HG03095 (cell line): ENCODE results near the gene DNAH10.
"Not testable (repeated sequence)": the region's sequence is repeated elsewhere in the genome, so short reads cannot be mapped to it uniquely, and the experiment has no call there.

ENCODE experiments used
- ATAC-seq: cut with Tn5 transposase; IDR thresholded peaks from one replicate; pipeline ENCODE4 v1.9.1; 2021; ENCODE audit warnings: moderate library complexity; ENCODE audit not compliant: unreplicated experiment

The DNAH10 gene

DNA sequence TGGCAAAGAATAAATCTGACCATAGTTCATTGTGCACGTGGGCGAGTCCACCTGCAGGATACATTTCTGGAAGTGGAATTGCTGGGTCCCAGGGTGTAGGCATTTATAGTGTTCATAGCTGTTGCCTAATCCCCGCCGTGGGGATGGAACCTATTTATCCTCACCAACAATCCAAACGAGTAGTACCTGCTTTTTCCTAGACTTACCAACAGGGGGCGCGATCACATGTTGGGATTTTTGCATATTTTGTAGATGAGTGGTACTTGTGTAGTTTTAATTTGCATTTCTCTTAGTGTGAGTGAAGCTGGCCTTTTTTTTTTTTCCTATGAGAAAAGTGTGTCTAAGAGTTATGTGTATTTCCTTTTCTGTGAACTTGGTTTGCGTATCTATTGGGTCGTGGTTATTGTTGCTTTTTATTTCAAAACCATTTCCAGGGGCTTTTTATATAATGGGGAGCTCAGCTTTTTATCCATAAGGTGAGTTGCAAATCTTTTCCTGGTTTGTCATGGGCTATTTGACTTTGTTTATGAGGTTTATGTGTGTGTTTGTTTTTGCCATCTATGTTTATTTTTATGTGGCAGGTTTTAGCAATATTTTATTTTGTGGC, 143.3 kb downstream of the DNAH10 start:
- ATAC-seq, result no peak

- ATAC-seq, result no peak
Observed at GRCh38 chr12:123906711-123907420, 144.8 kb downstream of the DNAH10 start.

DNA sequence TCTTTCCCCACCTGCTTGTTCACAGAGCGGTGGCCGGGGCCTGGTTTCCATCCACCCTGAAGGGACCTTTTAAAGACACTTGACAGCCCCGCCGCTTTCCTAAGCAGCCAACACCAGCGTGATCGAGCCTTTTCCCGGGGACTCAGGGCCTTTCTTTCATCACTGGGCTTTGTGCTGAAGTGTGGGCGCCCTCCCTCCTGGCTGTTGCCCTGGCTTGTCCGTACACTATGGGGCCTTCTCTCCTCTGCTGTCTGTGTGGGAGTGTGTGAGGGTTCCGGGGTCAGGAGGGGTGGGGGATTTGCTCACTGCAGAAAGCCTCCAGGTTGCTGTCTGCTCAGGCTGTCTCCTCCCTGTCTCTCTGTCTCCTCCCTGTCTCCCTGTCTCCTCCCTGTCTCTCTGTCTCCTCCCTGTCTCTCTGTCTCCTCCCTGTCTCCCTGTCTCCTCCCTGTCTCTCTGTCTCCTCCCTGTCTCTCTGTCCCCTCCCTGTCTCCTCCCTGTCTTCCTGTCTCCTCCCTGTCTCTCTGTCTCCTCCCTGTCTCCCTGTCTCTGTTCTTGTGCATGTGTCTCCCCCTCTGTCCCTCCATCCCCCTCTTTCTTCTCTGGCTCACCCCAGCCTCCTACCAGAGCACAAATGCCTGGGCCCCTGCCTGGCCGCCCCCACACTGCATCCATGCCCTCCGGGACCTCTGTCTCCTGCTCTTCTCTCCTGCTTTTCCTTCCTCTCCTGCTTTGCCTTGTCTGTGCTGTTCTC, 145.8 kb downstream of the DNAH10 start:
- ATAC-seq, result no peak

- ATAC-seq, result no peak
Observed at GRCh38 chr12:123908884-123909725, 147.0 kb downstream of the DNAH10 start.

DNA sequence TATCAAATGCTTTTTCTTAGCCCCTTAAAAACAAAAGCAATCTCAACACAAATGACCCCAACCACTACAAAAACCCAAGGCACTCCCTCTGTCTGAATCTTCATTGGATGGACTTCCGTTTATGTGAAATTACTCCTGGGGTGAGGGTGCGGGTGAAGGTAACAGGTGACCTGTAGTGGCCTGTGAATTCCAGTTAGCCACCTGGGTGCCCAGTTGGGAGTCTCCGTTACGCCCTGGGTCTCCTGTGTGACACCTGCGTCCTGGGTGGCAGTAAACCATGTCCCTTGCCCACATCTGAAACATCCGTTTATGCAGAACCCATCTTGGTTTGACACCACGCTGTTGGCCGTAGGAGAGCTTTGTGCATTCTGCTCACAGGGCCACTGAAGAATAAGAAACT, 148.0 kb downstream of the DNAH10 start:
- ATAC-seq, result no peak

DNA sequence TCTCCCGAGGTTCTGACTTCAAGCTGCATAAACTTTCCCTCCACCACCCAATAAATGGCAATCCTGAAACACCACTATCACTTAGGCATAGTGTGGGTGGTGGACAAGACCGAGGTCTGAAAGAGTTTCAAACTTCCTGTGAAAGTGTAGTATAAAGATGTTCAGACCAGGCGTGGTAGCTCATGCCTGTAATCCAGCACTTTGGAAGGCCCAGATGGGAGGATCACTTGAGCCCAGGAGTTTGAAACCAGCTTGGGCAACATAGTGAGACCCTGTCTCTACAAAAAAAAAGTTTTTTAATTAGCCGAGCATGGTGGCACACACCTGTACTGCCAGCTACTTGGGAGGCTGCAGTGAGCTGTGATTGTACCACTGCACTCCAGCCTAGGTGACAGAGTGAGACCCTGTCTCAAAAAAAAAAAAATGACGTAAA, 148.7 kb downstream of the DNAH10 start:
- no peak for ATAC-seq

- not testable (repeated sequence) for ATAC-seq
Observed at GRCh38 chr12:123911672-123912409, 149.7 kb downstream of the DNAH10 start.

DNA sequence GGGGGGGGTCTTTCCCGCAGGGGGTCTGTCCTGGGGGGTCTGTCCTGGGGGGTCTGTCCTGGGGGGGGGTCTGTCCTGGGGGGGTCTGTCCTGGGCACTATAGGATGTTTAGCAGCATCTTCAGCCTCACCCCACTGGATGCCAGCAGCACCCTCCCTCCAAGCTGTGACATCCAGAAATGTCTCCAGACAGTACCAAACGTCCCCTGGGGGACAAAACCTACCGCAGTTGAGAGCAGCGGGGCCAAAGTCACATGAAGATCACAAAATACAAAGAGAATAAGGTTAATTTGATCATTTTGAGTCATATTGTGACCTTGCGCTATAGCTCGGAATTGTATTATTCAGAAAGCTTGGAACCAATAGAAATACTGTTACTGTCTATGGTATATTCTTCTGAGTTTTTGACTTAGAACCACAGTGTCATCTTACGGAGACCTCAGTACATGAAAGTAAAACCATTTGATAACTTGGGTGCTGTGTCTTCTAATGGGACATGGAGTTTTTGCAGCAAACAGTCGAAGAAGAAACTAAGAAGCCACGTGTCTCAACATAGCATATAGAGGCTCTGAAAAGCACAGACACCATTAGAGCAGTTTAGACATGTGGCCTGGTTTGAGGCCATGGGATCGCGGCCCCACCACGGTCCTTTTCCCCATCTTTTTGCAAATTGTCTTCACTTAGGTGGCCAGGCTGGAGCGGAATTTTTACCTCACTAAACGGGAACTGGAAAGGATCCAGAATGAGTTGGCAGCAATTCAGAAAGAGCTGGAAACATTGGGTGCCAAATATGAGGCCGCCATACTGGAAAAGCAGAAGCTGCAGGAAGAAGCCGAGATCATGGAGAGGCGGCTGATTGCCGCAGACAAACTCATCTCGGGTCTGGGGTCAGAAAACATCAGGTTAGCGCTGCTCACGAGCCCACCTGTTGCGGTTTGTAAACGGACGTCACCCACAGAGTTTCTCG, 150.6 kb downstream of the DNAH10 start:
- no peak for ATAC-seq

DNA sequence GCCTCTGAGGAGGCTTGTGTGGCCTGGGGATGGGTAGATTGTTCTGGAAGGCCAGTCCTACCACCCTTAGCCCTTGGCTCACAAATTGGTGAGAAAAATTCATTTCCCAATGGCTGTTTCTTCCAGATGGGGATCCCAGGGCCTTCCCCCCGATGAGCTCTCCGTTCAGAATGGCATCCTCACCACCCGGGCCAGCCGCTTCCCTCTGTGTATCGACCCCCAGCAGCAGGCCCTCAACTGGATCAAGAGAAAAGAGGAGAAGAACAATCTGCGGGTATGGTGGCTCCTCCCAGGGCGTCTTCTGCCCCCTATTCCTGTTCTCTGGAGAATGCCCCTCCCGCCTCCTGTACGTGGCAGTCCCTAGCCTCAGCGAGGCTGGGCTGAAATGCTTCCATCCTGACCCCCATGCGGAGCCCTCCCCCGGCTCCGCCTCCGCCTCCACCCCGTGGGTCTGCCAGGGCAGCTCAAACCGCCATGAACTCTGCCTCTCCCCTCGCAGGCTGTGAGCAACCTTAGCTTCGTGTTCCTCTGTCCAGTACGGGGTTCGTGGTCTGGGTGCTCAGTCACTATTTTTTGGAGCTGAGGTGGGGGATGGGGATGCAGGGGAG, 152.7 kb downstream of the DNAH10 start:
- ATAC-seq, result no peak

GRCh38 chr12:123916729-123917128, 154.6 kb downstream of the DNAH10 start:
- no peak for ATAC-seq

GRCh38 chr12:123917337-123917850, 155.3 kb downstream of the DNAH10 start:
- ATAC-seq, result no peak

- ATAC-seq, result no peak
Observed at GRCh38 chr12:123919980-123920360, 157.9 kb downstream of the DNAH10 start.

DNA sequence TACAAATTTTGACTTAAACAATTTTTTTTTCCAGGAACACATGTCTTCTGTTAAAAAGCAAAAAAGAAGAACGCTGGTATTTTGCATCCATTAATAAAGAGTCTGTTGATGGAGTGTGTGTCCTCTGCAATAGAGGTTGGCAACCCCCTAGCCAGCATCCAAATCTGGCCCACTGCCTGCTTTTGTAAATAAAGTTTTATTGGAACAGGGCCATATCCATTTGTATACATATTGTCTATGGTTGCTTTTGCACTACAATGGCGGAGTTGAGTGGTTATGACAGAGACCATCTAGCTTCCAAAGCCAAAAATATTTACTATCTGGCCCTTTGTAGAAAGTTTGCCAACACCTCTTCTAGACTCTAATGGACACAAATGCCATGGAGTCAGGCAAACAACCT, 160.9 kb downstream of the DNAH10 start:
- no peak for ATAC-seq

DNA sequence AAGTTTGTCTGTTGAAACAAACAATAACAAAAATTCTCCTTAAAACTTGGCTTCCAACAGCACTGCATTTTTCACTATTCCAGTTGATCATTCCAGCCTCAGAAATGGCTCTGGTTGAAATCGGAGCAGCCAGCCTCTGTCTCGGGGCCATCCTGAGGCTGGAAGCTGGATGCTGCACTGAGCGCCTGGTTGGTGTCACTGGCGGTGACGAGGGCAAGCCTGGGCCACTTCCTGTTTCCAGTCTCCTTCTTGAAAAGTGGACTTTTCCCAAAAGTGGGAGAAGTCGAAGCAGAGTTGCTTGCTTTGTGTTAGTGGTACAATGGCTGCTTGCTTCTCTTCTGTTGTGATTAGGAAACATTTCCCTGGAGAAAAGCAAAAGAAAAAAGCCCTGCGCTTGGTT, 161.8 kb downstream of the DNAH10 start:
- no peak for ATAC-seq

DNA sequence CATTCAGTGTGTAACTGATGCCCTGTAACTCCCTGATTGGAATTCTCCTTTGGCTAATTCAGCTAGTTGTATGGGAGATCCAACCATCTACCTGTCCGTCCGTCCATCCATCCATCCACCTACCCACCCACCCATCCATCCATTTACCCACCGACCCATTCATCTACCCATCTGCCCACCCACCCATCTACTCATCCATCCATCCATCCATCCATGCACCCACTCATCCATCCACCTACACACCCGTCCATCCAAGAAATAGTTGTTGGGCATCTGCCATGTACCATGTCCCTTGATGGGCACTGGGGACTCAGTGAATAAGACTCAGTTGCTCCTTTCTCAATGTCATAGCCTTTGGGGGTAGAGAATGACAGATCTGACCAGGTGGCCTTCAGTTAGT, 162.4 kb downstream of the DNAH10 start:
- no peak for ATAC-seq

DNA sequence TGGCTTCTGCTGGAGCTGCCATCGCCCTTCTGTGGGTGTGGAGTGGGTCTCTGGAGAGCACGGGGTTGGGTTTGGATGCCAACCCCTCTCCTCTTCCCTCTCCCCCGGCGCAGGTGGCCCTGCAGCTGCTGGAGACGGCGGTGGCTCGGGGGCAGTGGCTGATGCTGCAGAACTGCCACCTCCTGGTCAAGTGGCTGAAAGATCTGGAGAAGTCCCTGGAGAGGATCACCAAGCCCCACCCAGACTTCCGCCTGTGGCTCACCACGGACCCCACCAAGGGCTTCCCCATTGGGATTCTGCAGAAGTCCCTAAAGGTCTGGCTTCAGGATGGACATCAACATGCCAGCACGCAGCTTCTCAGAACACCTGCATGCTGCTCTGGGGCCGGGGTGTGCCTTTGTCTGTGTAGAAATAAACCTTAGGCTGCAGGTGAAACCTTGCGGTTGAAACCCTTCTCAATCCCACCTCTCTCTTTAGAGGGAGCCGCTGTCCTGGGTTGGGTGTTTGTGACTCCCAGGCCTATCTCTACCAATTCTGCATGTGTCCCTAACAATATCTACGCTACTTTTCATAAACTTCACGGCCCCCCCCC, 166.3 kb downstream of the DNAH10 start:
- ATAC-seq, result no peak

- ATAC-seq, result no peak
Observed at GRCh38 chr12:123928897-123929296, 166.8 kb downstream of the DNAH10 start.

- no peak for ATAC-seq
Observed at GRCh38 chr12:123929946-123930583, 168.0 kb downstream of the DNAH10 start.
